B cell (primary cell): ENCODE data around the gene CD96. TPM values are rescaled to one million over a fixed set of nuclear protein-coding genes. Genes with fewer than 3 reads are reported as not detected.

Source experiments
- ATAC-seq: fragments of 200-7000 bp; cut with Tn5 transposase; one replicate; pipeline ENCODE4 v1.10.0; 2021; ENCODE audit warnings: low read depth, mild to moderate bottlenecking, moderate number of reproducible peaks, moderate library complexity
- CTCF ChIA-PET: fragments of 350-600 bp; sonication (Branson Sonifier 250); formaldehyde crosslinking; loops from one replicate; lab custom pipeline; 2021; ENCODE audit warnings: antibody characterized with exemption, inconsistent platforms; lab: Charles Lee
- POLR2A ChIA-PET: fragments of 350-600 bp; sonication (Branson Sonifier 250); formaldehyde crosslinking; loops from one replicate; lab custom pipeline; 2021; ENCODE audit warnings: antibody characterized with exemption; lab: Charles Lee
- DNase-seq: peaks from one replicate; pipeline ENCODE4 v3.0.0; 2013
- H2AFZ ChIP-seq: 2 replicates; pipeline ENCODE4 v1.6.1; 2012; ENCODE audit warnings: mild to moderate bottlenecking, low read depth, low read length; ENCODE audit not compliant: insufficient read depth, poor library complexity, severe bottlenecking
- H3K27ac ChIP-seq, 2 donors: 1 replicate in 1 of 2; 2 replicates in 1 of 2; pipeline ENCODE4 v1.5.1; 2012 to 2013; ENCODE audit warnings: low read length in 2 of 2, mild to moderate bottlenecking in 2 of 2, moderate library complexity in 1 of 2
- H3K27me3 ChIP-seq, 4 experiments: fragments of 200-600 bp in 1 of 4; sonication (generic) in 1 of 4; replicated peaks in 1 of 4; 1 replicate in 2 of 4; 2 replicates in 2 of 4; pipeline versions ENCODE4 v1.6.1 to v1.7.0; 2013 to 2016; ENCODE audit warnings: low read length in 3 of 4, mild to moderate bottlenecking in 2 of 4, mixed read lengths in 1 of 4, moderate library complexity in 1 of 4; ENCODE audit not compliant: insufficient read depth in 4 of 4, control insufficient read depth in 3 of 4; ENCODE audit errors: control extremely low read depth in 1 of 4
- H3K36me3 ChIP-seq, 2 experiments: replicated peaks in 1 of 2; 1 replicate in 1 of 2; 2 replicates in 1 of 2; pipeline versions ENCODE4 v1.6.1 to v1.7.1; 2013; ENCODE audit warnings: low read length in 1 of 2; ENCODE audit not compliant: insufficient read depth in 2 of 2, control insufficient read depth in 1 of 2; ENCODE audit errors: control extremely low read depth in 1 of 2, extremely low read depth in 1 of 2
- H3K4me1 ChIP-seq, 2 donors: fragments of 200-600 bp in 1 of 2; sonication (generic) in 1 of 2; 1 replicate in 1 of 2; 2 replicates in 1 of 2; pipeline versions ENCODE4 v1.5.1 to v1.6.1; 2013 to 2017; ENCODE audit warnings: low read length in 2 of 2; ENCODE audit not compliant: control insufficient read depth in 2 of 2, insufficient read depth in 2 of 2
- H3K4me2 ChIP-seq: replicated peaks from 2 replicates; pipeline ENCODE3; 2012; ENCODE audit warnings: mild to moderate bottlenecking, low read depth, low read length; ENCODE audit not compliant: poor library complexity, severe bottlenecking
- H3K4me3 ChIP-seq, 5 experiments: fragments of 200-600 bp in 1 of 5; sonication (generic) in 1 of 5; 1 replicate in 3 of 5; 2 replicates in 2 of 5; pipeline versions ENCODE4 v1.5.1 to v1.7.0; 2011 to 2016; ENCODE audit warnings: low read length in 4 of 5, mild to moderate bottlenecking in 4 of 5, low read depth in 2 of 5, control low read depth in 1 of 5, moderate library complexity in 1 of 5; ENCODE audit not compliant: insufficient read depth in 1 of 5; ENCODE audit errors: control extremely low read depth in 1 of 5, extremely low read depth in 1 of 5
- H3K79me2 ChIP-seq: fragments of 200-600 bp; sonication (generic); one replicate; pipeline ENCODE4 v1.6.0; 2016; ENCODE audit warnings: low read length; ENCODE audit not compliant: control insufficient read depth, insufficient read depth
- H3K9ac ChIP-seq: fragments of 200-600 bp; sonication (generic); 2 replicates; pipeline ENCODE4 v1.6.1; 2017; ENCODE audit warnings: mild to moderate bottlenecking, low read length, moderate library complexity
- H3K9me3 ChIP-seq, 3 donors: one replicate each; pipeline versions ENCODE4 v1.6.1 to v1.7.1; 2013; ENCODE audit warnings: low read length in 2 of 3; ENCODE audit not compliant: control insufficient read depth in 2 of 3, insufficient read depth in 1 of 3; ENCODE audit errors: control extremely low read depth in 1 of 3
- H4K20me1 ChIP-seq: 2 replicates; pipeline ENCODE4 v1.6.0; 2012; ENCODE audit warnings: mild to moderate bottlenecking, low read length; ENCODE audit not compliant: insufficient read depth, control insufficient read depth, poor library complexity, severe bottlenecking
- H3K27ac Mint-ChIP-seq: one replicate; pipeline ENCODE4 v1.8.0; 2021; ENCODE audit warnings: mixed read lengths
- H3K27me3 Mint-ChIP-seq: one replicate; pipeline ENCODE4 v1.8.0; 2021; ENCODE audit warnings: mixed read lengths
- H3K4me1 Mint-ChIP-seq: one replicate; pipeline ENCODE4 v1.8.0; 2021; ENCODE audit warnings: mixed read lengths
- H3K4me3 Mint-ChIP-seq: one replicate; pipeline ENCODE4 v1.8.0; 2021; ENCODE audit warnings: mixed read lengths
- H3K9me3 Mint-ChIP-seq: one replicate; pipeline ENCODE4 v1.8.0; 2022; ENCODE audit warnings: mixed read lengths; ENCODE audit not compliant: insufficient read depth
- EZH2 ChIP-seq: IDR thresholded peaks from 2 replicates; pipeline ENCODE4 v1.6.1; 2012; ENCODE audit warnings: borderline replicate concordance, low read depth, mild to moderate bottlenecking, moderate library complexity, low read length; ENCODE audit not compliant: insufficient read depth, poor library complexity, severe bottlenecking
- WGBS: methylation state at CpG from one replicate; pipeline ENCODE4 v1.1.5; 2013; ENCODE audit warnings: missing lambda C conversion rate; ENCODE audit not compliant: insufficient coverage; 5-methylcytosine and 5-hydroxymethylcytosine counted together
- intact Hi-C: fragments of 100-400 bp; cut with micrococcal nuclease; formaldehyde crosslinking; loops from one replicate; pipeline ENCODE4 v1.10.0; 2022
- polyA plus RNA-seq: library from polyadenylated mRNA; depleted of rRNA; stranded (reverse); fragments of >200 nt; gene quantifications from 2 replicates; pipeline ENCODE4 v1.2.3, GENCODE V29; 2012
- total RNA-seq, 2 donors: library from RNA; stranded (reverse); fragments of 120-200 nt in 1 of 2; gene quantifications; 1 replicate in 1 of 2; 2 replicates in 1 of 2; pipeline versions ENCODE4 v1.2.3 to v1.2.4, GENCODE V29; 2013 to 2022
- TF ChIP-seq, protein P1 (sequence below): fragments of 200-600 bp; IDR thresholded peaks from one replicate; pipeline ENCODE4 v1.8.0; 2022; ENCODE audit warnings: antibody characterized with exemption, mild to moderate bottlenecking

CD96 gene
- total and polyA plus RNA-seq, 2 donors (not counting 1 experiment from before 2014, with no cell fraction given): 21.4 to 56.2 TPM

DNA sequence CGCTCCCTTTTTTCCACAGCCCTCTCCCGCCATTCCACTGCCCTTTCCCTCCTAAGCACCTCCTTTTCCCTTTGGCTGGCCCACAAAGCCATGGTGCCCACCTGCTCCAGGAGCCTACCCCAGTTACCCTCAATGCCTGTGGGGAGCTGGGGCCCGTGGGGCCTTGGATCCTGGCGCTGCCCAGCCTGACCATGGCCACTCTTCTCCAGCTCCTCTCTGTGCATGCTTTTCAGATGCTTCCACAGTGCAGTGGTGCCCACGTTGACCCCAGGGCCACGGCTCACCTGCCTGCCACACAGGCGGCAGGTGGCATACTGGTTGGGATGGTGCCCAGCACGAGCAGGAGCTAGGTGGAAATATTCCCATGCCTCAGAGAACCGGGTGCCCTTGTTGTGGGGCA lies 51.7 kb downstream of the CD96 start:
- POLR2A ChIA-PET: interaction anchor here (1.0 kb wide), 1 partner anchor 10 kb away, joined by 6 read pairs; no protein-coding TSS in a partner anchor
- intact Hi-C loops: loop anchor here (1.0 to 5.0 kb wide), 3 partner anchors 15 to 74 kb away; no protein-coding TSS in a partner anchor
- peak overlapping the region; percentile 54 for H3K4me2 ChIP-seq
- ATAC-seq (no peak), DNase-seq (no peak)
- no peaks in the 10 kb centered on the region for H3K9me3 ChIP-seq
- H3K4me1 ChIP-seq: peaks cover 27 to 47% of the 10 kb centered on the region in 2 donors
- no peak overlapping the region for H3K4me3 ChIP-seq
- peak overlapping the region; percentile 16 to 71 for H3K27ac ChIP-seq
- H3K9ac ChIP-seq: peak overlapping the region; percentile 13
- H3K27ac Mint-ChIP-seq: peak overlapping the region; percentile 84
- H3K27me3 Mint-ChIP-seq: no peaks in the 10 kb centered on the region
- H3K4me1 Mint-ChIP-seq: peaks cover 58% of the 10 kb centered on the region
- no peaks in the 10 kb centered on the region for H3K9me3 Mint-ChIP-seq
- WGBS: 92% methylated on average over 7 of the region's 9 CpGs
- TF ChIP-seq, protein P1, sequence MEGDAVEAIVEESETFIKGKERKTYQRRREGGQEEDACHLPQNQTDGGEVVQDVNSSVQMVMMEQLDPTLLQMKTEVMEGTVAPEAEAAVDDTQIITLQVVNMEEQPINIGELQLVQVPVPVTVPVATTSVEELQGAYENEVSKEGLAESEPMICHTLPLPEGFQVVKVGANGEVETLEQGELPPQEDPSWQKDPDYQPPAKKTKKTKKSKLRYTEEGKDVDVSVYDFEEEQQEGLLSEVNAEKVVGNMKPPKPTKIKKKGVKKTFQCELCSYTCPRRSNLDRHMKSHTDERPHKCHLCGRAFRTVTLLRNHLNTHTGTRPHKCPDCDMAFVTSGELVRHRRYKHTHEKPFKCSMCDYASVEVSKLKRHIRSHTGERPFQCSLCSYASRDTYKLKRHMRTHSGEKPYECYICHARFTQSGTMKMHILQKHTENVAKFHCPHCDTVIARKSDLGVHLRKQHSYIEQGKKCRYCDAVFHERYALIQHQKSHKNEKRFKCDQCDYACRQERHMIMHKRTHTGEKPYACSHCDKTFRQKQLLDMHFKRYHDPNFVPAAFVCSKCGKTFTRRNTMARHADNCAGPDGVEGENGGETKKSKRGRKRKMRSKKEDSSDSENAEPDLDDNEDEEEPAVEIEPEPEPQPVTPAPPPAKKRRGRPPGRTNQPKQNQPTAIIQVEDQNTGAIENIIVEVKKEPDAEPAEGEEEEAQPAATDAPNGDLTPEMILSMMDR: no peak
- no peak for TF ChIP-seq EZH2
- no peaks in the 10 kb centered on the region for H3K36me3 ChIP-seq
- peak overlapping the region; percentile 56 for H3K4me3 Mint-ChIP-seq
- H4K20me1 ChIP-seq: no peaks in the 10 kb centered on the region
- H3K79me2 ChIP-seq: no peaks in the 10 kb centered on the region
- no peaks in the 10 kb centered on the region for H3K27me3 ChIP-seq
- CTCF ChIA-PET: interaction anchor here (1.0 to 3.9 kb wide), 4 partner anchors 15 to 75 kb away, joined by 3 to 35 read pairs (median 12); no protein-coding TSS in a partner anchor
- H2AFZ ChIP-seq: peak overlapping the region; percentile 45

DNA sequence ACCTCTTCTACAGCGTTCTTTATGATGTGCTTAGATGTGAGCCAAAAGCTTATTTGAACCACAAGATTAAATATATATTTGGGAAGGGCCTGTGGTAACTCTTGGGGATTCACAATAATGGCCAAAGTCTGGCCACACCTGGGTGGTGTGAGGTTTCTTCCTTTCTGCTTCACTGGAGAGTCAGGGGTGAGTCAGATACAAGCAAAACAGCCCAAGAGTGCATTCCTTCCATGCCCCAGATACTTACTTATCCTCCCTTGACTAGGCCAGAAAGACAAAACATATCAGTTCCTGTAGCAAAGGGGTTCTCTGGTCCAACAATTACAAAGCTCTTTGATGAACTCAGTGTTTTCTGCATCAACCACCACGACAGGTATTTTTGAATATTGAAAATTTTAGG lies 52.2 kb downstream of the CD96 start:
- Mint-ChIP-seq H3K27ac (peak overlapping the region; percentile 84), H3K27me3 (no peaks in the 10 kb centered on the region), H3K4me1 (peaks cover 58% of the 10 kb centered on the region), H3K4me3 (peak overlapping the region; percentile 56), H3K9me3 (no peaks in the 10 kb centered on the region)
- H3K36me3 ChIP-seq: no peaks in the 10 kb centered on the region
- no CpG with 5 or more reads among the region's 2 CpGs for WGBS
- peak overlapping the region; percentile 16 to 71 for H3K27ac ChIP-seq
- peak overlapping the region; percentile 54 for H3K4me2 ChIP-seq
- ATAC-seq (peak; percentile 74), DNase-seq (peak; percentile 25)
- no peaks in the 10 kb centered on the region for H4K20me1 ChIP-seq
- H3K4me1 ChIP-seq: peaks cover 27 to 47% of the 10 kb centered on the region in 2 donors
- H2AFZ ChIP-seq: peak overlapping the region; percentile 45
- H3K9me3 ChIP-seq: no peaks in the 10 kb centered on the region
- no peaks in the 10 kb centered on the region for H3K79me2 ChIP-seq
- no peak for TF ChIP-seq EZH2
- TF ChIP-seq, protein P1: no peak
- ChIA-PET POLR2A (interaction anchor here (1.0 to 1.5 kb wide), 2 partner anchors 9 to 22 kb away, joined by 6 read pairs; no protein-coding TSS in a partner anchor), CTCF (interaction anchor here (1.0 to 3.9 kb wide), 5 partner anchors 16 to 78 kb away, joined by 3 to 35 read pairs (median 7); no protein-coding TSS in a partner anchor)
- no peak overlapping the region for H3K4me3 ChIP-seq
- no peaks in the 10 kb centered on the region for H3K27me3 ChIP-seq
- intact Hi-C loops: loop anchor here (1.0 to 5.0 kb wide), 3 partner anchors 15 to 73 kb away; no protein-coding TSS in a partner anchor
- H3K9ac ChIP-seq: peak overlapping the region; percentile 13
